NCI-H2227 treated with DMSO at 0.1 percent for 48 hours (cell line): ENCODE results near the gene THEM5.
"Not testable (repeated sequence)": the region's sequence is repeated elsewhere in the genome, so short reads cannot be mapped to it uniquely, and the experiment has no call there.

Experiments used
- DNase-seq: peaks from one replicate; lab custom pipeline; 2025; lab: John Stamatoyannopoulos, UW

THEM5 gene, protein sequence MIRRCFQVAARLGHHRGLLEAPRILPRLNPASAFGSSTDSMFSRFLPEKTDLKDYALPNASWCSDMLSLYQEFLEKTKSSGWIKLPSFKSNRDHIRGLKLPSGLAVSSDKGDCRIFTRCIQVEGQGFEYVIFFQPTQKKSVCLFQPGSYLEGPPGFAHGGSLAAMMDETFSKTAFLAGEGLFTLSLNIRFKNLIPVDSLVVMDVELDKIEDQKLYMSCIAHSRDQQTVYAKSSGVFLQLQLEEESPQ

DNA sequence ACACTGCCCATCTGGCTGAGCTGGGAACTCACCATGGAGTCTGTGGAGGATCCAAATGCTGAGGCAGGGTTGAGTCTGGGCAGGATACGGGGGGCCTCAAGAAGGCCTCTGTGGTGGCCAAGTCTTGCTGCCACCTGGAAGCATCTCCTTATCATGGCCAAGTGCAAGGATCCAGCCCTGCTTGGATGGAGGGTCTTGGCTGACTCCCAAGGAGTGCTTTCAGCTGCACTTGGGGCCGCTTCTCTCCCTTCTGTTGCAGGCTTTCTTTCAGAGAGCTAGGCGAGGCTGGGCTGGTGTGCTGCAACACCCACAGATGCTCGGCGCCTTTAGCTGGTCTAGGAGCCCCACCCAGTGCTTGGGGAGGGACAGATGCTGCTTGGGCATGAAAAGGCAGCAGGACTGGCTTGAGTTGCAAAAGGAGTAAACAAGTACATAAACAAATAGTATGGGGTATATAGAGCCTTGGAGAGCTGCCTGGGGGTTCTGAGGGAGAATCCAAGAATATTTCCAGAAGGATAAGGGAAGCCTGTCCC, at the start of gene THEM5:
Gene THEM5, minus strand, starts transcription at position 302 of the 533 bp plus-strand sequence. Its CDS starts 147 bp downstream, at position 155.
- no peak for DNase-seq

DNA sequence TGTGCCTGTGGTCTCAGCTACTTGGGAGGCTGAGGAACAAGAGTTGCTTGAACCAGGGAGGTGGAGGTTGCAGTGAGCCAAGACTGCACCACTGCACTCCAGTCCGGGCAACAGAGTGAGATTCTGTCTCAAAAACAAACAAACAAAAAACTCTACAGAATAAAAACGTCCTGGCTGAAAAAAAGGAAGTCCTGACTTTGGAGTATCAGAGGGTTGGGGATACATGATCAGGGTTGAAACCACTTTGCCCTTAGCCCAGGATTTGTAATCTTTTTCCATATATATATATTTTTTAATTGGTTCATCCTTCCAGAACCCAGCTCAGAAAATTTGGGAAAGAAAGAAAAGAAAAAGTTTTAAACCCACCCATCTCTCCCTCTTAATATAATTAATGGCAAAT, 49.3 kb upstream of the THEM5 start:
- no peak for DNase-seq

DNA sequence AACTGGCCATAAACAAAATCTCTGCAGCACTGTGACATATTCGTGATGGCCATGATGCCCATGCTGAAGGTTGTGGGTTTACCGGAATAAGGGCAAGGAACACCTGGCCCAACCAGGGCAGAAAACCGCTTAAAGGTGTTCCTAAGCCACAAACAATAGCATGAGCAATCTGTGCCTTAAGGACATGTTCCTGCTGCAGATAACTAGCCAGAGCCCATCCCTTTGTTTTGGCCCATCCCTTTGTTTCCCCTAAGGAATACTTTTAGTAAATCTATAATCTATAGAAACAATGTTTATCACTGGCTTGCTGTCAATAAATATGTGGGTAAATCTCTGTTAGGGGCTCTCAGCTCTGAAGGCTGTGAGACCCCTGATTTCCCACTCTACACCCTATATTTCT, 47.3 kb upstream of the THEM5 start:
- not testable (repeated sequence) for DNase-seq

DNA sequence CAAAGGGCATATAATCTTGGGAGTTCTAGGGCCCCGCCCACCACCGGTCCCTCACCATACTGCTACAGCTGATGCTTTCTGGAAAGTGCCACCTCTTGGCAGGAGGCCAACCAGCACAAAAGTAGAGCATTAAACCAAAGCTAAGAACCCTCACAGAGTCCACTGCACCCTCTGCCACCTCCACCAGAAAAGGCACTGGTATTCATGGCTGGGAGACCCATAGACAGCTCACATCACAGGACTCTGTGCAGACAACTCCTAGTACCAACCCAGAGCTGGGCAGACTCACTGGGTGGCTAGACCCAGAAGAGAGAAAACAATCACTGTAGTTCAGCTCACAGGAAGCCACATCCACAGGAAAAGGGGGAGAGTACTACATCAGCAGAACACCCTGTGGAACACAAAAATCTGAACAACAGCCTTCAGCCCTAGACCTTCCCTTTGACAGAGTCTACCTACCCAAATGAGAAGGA, 45.0 kb upstream of the THEM5 start:
- DNase-seq, result no peak

DNA sequence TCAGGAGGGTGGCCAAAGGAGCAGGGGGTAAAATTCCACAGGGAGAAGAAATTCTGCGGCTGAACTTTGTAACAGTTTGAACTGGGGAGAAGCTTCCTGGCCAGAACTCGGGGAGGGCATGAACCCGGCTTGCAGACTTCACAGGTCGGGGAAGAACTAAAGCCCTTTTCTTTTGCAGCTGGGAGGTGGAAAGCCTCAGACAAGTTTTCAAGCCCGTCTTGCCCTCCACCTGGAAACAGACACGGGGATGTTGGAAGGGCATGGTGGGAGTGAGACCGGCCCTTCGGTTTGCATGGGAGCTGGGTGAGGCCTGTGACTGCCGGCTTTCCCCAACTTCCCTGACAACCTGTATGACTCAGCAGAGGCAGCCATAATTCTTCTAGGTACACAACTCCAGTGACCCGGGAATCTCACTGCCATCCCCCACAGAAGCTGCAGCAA, 44.5 kb upstream of the THEM5 start:
- DNase-seq, result no peak

DNA sequence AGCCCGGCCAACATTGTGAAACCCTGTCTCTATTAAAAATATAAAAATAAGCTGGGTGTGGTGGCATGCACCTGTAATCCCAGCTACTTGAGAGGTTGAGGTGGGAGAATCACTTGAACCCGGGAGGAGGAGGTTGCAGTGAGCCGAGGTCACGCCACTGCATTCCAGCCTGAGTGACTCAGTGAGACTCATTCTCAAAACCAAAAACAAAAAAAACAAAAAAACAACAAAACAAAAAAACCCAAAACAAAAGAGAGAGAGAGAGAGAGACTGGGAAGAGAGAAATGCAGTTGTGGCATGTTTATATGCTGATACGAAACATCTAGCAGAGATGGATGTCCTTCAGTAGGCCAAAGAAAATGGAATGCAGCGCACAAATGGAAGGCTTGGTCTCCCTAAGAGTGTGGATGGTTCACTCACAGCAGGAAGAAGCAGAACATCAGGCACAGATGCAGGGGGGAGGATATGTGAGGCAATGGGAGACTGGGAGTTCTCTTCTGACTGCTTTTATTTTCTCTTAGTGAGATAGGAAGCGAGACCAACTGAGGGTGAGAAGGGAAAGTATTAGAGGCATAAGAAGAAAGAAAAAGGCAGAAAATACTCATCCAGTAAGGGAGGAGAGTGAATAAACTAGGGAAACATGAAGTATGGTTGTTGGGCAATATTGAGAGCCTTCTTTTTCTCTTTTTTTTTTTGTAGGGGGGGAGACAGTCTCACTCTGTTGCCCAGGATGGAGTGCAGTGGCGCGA, 39.8 kb upstream of the THEM5 start:
- no peak for DNase-seq

DNA sequence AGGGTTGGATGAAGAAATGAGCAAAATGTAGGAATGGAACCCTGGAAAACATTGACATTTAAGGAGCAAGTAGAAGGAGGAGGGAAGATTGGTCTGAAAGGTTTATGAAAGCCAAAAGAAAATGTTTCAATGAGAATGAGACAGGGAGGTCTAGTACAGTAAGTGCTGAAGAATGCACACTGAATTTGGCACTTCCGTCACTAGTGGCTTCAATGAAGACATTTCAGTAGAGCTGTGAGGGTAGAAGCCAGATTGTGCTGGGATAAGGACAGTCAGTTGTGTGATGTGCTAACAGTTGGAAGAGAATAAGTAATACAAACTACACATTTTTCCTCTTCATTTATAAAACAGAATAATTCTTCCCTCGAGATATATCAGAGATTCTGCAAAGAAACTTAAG, 38.7 kb upstream of the THEM5 start:
- no peak for DNase-seq

DNA sequence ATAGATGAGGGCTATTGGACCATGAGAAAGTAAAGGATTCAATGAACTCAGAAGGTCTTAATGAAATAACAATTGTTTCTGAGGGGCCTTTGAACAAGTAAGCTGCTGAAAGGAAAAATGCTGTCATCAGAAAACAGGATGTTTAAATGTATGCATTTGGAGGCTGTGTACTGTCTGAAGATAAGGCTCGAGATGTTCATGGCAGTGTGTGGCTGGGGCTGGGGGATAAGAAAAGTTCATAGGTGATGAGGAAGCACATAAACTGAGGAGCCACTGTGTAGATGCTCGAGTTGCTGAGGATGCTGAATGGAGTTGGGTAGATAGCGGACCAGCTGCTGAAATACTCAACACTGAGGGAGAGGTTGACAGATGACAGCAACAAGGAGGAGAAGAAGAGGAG, 38.0 kb upstream of the THEM5 start:
- DNase-seq, result no peak

DNA sequence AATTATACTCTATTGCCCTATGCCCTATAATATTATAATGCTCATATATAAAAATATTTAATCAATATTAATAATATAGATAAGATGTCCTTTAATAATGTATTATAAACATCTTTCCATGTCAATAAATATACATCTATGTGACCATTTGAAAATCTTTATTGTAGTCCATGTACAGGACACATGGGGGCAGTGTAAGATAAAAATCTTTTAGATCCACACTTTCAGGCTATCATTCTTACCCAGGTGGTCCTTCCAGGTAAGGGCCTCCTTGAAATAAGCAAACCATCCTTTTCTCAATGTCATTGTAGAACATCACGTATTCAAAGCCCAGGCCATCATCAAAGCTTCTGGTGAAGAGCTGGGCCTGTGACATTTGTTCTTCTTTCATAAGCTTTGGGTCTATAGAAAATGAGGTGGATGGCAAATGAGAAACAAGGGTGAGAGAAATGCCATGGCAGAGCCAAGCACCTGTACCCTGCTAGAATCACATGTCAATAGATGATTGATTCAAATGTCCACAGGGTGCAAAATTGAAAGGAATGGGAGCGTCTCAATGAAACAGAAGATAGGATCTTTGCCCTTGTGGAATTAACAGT, 35.6 kb upstream of the THEM5 start:
- no peak for DNase-seq

DNA sequence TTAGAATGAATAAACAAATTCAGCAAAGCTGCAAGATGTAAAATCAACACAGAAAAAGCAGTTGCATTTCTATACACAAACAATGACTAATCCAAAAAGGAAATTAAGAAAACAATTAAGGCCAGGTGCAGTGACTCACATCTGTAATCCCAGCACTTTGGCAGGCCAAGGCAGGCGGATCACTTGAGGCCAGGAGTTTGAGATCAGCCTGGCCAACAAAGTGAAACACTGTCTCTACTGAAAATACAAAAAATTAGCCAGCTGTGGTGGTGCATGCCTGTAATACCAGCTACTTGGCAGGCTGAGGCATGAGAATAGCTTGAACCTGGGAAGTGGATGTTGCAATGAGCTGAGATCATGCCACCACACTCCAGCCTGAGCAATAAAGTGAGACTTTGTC, 33.5 kb upstream of the THEM5 start:
- no peak for DNase-seq

DNA sequence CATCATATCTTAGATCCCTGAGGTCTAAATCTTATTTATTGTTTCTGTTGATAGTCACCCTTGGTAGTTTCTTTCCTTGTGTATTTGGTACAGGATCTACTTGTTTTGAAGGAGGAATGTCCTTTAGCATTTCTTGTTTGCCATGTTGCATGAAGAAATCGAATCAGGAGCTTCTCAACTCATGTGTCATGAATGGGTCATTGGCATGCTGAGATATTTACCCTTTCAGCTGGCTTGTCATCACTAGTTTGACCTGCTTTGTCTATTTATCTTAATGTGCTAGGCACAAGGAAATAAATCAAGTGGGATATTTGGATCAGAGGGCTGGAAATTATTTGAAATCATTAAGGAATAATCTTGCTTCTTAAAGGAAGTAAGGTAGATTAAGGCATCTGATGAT, 32.0 kb upstream of the THEM5 start:
- no peak for DNase-seq

DNA sequence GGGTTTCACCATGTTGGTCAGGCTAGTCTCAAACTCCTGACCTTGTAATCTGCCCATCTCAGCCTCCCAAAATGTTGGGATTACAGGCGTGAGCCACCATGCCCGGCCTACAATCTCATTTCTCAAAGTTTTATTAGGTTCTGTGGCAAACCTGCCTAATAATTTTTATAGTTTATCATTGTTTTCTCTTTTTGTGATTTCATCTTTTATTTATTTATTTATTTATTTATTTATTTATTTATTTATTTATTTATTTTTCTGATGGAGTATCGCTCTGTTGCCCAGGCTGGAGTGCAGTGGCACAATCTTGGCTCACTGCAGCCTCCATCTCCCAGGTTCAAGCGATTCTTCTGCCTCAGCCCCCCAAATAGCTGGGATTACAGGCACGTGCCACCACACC, 31.4 kb upstream of the THEM5 start:
- not testable (repeated sequence) for DNase-seq

DNA sequence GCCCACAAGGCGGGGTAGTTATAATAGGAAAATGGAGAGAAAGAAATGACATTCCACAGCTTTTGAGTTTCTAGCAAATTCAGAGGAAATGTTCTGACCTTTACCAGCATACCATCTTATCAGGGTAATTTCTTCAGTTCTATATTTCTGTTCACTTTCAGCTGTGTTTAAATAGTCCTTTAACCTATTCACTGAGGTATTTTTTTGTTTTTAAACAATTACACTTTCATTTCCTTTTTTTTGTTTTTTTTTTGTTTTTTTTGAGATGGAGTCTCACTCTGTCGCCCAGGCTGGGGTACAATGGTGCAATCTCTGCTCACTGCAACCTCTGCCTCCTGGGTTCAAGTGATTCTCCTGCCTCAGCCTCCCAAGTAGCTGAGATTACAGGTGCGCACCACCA, 30.9 kb upstream of the THEM5 start:
- DNase-seq, result not testable (repeated sequence)

DNA sequence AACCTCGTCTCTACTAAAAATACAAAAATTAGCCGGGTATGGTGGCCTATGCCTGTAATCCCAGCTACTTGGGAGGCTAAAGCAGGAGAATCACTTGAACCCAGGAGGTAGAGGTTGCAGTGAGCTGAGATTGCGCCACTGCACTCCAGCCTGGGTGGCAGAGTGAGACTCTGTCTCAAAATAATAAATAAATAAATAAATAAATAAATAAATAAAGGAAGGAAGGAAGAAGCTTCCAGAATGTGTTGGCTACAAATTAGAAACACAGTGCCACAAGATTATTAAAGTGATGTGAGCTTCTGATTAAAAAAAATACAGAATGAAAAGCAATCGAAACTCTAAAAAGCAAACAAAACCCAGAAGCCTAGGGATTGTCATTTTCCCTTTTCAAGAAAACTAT, 30.4 kb upstream of the THEM5 start:
- DNase-seq, result not testable (repeated sequence)

DNA sequence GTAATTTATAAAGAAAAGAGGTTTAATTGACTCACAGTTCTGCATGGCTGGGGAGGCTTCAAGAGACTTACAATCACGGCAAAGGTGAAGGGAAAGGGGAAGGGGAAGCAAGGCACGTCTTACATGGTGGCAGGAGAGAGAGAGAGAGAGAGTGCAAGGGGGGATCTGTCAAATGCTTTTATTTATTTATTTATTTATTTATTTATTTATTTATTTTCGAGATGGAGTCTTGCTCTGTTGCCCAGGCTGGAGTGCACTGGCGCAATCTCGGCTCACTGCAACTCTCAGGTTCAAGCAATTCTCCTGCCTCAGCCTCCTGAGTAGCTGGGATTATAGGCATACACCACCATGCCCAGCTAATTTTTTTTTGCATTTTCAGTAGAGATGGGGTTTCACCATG, 29.4 kb upstream of the THEM5 start:
- DNase-seq, result not testable (repeated sequence)

DNA sequence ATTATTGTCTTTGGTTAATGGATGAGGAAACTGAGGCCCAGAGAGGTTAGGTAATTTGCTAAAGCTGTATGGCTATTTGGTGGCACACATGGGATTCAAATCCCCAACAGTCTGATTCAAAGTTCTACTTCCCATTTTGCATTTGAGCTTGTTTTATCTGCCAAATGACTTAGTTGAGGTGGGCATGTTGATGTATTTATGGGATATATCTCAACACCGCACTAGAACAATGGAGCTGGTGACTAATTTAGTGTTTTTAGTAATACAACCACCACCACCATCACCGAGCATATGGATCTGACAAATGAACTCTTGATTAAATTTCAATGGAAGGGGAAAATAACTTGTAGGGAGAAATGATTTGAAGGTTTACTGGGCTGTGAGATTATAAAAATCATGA, 29.0 kb upstream of the THEM5 start:
- DNase-seq, result no peak

DNA sequence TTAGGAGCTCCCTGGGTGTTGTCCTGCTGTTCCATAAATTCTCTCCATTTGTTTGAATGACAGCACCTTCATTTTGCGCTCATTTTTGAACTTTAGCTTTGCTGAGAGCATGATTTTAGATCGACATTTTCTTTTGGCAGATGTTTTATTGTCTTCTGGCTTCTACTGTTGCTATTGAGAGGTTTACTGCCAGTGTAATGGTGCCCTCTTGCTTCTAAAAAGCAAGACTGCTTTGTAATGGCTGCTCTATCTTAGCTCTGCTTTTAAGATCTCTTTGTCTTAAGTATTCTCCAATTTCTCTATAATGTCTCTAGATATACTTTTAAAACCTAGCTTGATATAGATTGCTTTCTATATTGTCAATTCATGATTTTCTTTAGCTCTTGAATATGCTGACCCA, 28.0 kb upstream of the THEM5 start:
- DNase-seq, result peak; percentile 60

DNA sequence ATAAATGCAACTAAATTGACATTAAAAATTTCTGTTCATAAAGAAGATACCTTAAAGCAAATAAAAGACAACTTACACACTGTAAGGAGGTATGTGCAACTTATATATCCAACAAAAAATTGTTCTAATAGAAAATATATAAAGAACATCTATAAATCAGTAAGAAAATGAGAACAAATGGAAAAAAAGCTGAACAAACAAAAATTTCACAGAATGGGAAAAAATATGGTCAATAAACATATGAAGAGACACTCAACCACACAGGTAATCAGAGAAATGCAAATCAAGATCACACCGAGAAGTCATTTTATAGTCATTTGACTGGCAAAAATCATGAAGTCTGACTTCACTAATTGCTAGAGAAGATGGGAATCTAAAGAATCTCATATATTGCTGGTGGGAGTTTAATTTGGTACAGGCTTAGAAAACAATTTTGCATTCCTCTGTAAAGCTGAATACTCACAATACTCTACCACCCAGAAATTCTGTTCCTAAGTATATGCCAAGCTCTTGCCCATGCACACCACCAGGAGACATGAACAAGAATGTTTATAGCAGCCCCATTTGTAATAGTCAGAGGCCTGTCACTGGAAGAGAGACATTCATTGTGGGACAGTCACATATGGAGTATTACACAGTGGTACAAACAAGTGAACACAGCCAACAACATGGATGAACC, 22.0 kb upstream of the THEM5 start:
- no peak for DNase-seq

DNA sequence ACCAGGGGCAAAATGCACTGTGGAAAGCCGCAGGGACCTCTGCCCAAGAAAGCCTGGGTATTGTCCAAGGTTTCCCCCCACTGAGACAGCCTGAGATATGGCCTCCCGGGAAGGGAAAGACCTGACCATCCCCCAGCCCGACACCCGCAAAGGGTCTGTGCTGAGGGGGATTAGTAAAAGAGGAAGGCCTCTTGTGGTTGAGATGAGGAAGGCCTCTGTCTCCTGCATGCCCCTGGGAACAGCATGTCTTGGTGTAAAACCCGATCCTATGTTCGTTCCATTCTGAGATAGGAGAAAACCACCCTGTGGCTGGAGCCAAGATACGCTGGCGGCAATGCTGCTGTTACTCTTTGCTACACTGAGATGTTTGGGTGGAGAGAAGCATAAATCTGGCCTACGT, 19.3 kb upstream of the THEM5 start:
- DNase-seq, result not testable (repeated sequence)

DNA sequence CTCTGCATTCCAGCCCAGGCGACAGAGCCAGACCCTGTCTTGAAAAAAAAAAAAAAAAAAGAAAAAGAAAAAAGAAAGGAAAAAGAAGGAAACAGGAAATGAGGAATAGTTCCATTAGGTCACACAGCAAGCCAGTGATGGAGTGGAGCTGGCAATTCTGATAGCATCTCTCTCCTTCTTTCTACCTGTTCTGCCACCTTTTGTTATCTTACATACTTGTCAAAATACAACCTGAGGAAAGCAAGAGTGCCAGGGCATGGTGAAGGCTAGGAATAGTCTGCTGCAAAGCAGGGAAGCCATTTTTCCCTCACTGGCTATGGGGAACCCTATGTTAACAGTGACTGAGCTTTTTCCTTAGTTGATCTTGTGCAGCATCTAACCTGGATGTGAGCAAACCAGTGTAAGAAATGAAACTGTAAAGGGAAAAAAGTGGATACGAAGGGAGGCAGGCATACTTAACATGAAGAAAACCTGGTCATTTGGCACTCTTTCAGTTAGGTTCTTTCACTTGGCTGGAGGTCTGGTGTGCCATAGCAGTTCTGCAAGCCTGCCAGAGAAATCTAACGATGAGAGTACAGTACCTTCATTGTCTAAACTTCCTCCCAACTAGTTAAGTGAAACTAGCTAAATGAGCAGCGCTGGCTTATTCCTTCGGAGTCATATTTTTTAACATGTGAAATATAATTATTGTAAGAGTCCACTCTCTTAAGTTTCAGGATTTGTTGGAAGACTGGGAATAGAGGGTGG, 17.9 kb upstream of the THEM5 start:
- DNase-seq, result no peak

DNA sequence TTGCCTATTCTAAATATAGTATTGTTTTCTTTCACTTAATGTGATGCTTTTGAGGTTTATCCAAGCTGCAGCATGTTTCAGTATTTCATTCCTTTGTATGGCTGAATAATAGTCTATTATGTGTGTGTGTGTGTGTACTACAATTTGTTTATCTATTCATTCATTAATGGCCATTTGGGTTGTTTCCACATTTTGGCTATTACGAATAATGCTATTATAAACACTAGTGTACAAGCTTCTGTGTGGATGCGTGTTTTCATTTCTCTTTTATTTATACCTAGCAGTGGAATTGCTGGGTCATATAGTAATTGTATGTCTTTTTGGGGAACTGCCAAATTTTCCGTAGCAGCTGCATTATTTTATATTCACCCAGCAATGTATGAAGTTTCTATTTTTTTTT, 15.0 kb upstream of the THEM5 start:
- DNase-seq, result no peak
